LNCaP clone FGC (cell line): ENCODE measurements around the gene ZNF865.

Experiments
- DNase-seq: peaks from one replicate; pipeline ENCODE4 v3.0.0-alpha.2; 2011; ENCODE audit warnings: low read depth
- H3K4me3 ChIP-seq: 2 replicates; pipeline ENCODE4 v1.5.1; 2011; ENCODE audit warnings: mild to moderate bottlenecking, low read depth, low read length, control low read depth
- CTCF ChIP-seq: IDR thresholded peaks from 2 replicates; pipeline ENCODE4 v1.5.1; 2012; ENCODE audit warnings: mild to moderate bottlenecking; ENCODE audit not compliant: control insufficient read depth, insufficient read depth; ENCODE audit errors: extremely low read depth

Gene ZNF865

DNA sequence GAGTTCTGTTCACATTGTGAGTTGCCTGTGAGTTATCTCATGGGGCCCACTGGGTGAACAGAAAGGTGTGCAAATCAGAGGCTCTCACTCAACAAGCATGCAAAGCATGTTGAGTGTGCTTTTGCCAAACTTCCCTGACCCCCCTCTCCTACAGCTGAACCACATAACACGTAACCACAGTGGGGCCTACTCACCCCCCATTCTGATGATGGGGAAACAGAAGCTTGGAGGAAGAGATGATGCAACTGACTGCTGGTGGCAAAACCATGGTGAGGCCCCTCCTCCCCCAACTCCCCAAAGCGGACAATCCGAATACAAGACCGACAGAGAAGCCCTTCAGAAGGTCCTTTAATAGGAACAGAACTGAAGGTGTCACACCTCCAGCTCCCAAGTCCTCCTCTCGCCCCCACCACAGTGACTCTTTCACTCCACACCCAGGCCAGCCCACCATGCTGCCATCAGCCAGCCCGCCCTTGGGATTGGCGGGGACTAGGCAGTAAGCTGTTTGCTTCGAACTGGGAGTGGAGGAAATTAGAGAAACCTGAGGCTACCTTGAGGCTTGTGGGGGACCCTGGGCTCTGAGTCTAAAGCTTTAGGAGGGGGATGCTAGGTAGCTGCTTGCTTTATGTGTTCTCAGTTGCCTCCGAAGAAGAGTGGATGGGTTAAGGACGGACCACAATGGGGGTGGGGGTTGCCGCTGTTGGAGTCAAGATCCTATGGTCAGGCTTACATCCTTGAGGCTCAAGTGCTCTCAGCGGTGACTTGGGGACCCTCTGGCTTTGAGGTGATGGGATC, 15.2 kb downstream of the ZNF865 start:
- TF ChIP-seq CTCF = no peak
- no peak overlapping the region for H3K4me3 ChIP-seq
- no peak for DNase-seq

DNA sequence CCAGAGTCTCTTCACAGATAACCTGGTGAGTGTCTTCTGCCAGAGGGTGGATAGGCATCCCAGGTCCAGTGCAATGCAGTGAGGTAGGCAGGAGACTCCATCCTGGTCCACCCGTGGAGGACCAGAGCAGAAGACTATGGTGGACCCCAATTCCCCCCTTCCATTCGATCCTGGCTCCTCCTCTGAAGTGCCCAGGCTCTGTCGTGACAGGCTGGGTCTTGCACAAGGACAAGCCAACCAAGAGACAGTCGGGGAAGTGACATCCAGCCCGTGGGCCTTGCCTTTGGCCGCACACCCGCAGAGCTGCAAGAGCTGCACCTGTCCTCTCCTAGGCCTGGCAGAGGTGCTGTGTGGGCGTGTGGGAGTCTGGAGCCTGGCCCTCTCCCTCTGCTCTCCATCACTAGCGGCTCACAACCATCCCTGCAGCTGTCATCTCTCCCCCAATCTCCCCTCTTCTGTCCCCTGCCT, 15.8 kb downstream of the ZNF865 start:
- DNase-seq = no peak
- TF ChIP-seq CTCF = no peak

DNA sequence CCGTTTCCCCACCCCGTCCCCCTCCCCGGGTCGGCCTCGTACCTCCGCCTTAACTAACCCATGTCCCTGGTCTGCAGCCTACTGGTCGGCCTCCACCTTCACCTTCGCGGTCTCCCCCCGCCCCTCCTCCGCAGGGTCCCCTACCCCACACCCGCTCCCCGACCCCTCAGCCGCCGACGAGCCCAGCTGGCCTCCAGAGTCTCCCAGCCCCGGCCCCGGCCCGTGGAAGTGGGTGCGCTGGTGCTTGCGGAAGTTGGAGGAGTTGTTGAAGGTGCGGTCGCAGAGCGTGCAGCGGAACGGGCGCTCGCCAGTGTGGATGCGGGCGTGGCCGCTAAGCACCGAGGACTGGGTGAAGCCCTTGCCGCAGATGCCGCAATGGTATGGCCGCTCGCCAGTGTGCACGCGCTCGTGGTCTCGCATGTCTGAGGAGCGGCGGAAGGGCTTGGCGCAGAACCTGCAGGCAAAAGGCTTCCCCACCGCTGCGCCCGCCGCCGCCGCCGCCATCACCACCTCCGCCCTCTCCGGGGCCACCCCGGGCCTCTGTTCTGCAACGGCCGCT, 16.3 kb downstream of the ZNF865 start:
- no peak for DNase-seq
- no peak overlapping the region for H3K4me3 ChIP-seq
- TF ChIP-seq CTCF = no peak

More for the DNA sequence above, 15.8 kb downstream of the ZNF865 start:
- H3K4me3 ChIP-seq = no peak overlapping the region

- DNase-seq = no peak
- no peak overlapping the region for H3K4me3 ChIP-seq
- TF ChIP-seq CTCF = no peak
These were observed 17.0 kb downstream of the ZNF865 start for GRCh38 chr19:55622242-55622969.

GRCh38 chr19:55623130-55623529, 17.7 kb downstream of the ZNF865 start:
- DNase-seq = no peak
- TF ChIP-seq CTCF = no peak

DNA sequence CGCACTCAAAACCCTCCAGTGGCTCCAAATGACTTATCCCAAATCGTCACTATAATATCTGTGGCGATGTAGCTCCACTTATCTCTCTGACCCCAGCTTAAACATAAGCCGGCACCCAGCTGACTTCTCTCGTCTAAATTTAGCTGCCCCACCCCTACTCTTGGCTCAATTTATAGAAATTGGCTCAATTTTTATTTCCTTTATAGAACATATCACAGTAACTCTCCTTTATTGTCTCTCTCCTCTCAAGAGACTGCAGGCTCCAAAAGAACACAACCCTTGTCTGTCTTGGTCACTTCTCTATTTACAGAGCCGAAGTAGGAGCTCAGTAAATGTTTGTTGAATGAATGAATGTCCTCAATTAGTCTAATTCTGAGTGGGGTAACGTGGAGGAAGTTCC, 18.1 kb downstream of the ZNF865 start:
- TF ChIP-seq CTCF = no peak
- H3K4me3 ChIP-seq = peak overlapping the region; percentile 51
- DNase-seq = no peak

More at GRCh38 chr19:55623130-55623529, 17.7 kb downstream of the ZNF865 start:
- no peak overlapping the region for H3K4me3 ChIP-seq
